ENCODE measurements around the gene GPRIN3. TPM values are rescaled to one million over a fixed set of nuclear protein-coding genes. Genes with fewer than 3 reads are reported as not detected.

Gene GPRIN3
- total and polyA plus RNA-seq, 2 donors (not counting 3 experiments of a cell fraction or from before 2014, with no cell fraction given): 0.17 to 2.2 TPM

DNA sequence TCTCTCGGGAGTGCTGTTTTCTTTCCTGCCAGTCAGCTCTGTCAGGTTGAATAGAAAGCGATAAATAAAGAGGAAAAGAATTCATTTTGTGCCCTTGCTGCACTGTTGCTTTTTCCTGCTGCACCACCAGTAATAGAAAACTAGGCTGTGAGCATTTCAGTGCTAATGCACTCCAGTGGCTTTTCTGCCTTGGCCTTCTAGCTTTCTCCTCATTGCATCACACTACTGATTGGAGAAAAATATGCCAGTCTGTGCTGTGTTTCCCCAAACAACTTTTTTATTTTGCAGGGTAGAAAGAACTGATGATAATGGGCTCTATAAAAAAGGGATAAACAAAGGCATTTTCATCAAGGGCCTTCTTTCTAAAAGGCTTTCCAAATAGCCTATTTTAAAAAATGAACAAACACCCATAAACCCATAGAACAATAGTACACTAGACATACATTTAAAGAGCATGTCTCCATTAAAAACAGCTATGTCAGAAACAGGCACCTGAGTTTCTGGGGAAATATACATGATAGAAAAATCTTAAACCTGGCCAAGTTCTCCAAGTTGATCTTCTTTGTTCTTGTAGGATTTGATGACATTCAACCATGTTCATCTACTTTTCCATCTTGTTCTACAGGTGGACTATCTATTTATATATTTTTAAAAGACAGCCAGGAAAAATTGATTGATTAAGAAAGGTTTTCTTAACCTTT is 86.3 kb downstream of the GPRIN3 start:
- no peaks in the 10 kb centered on the region for H3K79me2 ChIP-seq (ENCODE audit: control insufficient read depth, insufficient read depth, low read length)
- TF ChIP-seq POLR2AphosphoS5 (IDR thresholded peaks at IDR 0.05; ENCODE audit: insufficient read depth, low read depth, low read length) (no peak), JUN (IDR thresholded peaks at IDR 0.05; ENCODE audit: borderline replicate concordance, insufficient read depth, insufficient read length, low read depth) (no peak), MYC (IDR thresholded peaks at IDR 0.05; ENCODE audit: low read depth, low read length) (no peak), EZH2 (IDR thresholded peaks at IDR 0.05; ENCODE audit: borderline replicate concordance, low read depth, low read length, severe bottlenecking) (no peak), POLR2A (IDR thresholded peaks at IDR 0.05; ENCODE audit: low read depth, low read length) (no peak), FOS (IDR thresholded peaks at IDR 0.05; ENCODE audit: borderline replicate concordance, insufficient read depth, low read length) (no peak), GATA2 (IDR thresholded peaks at IDR 0.05; ENCODE audit: insufficient read depth, insufficient read length, low read depth, low read length) (no peak)
- TF ChIP-seq, protein P1, sequence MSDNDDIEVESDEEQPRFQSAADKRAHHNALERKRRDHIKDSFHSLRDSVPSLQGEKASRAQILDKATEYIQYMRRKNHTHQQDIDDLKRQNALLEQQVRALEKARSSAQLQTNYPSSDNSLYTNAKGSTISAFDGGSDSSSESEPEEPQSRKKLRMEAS (IDR thresholded peaks at IDR 0.05; ENCODE audit: insufficient read depth, insufficient read length): no peak
- TF ChIP-seq, protein P2, sequence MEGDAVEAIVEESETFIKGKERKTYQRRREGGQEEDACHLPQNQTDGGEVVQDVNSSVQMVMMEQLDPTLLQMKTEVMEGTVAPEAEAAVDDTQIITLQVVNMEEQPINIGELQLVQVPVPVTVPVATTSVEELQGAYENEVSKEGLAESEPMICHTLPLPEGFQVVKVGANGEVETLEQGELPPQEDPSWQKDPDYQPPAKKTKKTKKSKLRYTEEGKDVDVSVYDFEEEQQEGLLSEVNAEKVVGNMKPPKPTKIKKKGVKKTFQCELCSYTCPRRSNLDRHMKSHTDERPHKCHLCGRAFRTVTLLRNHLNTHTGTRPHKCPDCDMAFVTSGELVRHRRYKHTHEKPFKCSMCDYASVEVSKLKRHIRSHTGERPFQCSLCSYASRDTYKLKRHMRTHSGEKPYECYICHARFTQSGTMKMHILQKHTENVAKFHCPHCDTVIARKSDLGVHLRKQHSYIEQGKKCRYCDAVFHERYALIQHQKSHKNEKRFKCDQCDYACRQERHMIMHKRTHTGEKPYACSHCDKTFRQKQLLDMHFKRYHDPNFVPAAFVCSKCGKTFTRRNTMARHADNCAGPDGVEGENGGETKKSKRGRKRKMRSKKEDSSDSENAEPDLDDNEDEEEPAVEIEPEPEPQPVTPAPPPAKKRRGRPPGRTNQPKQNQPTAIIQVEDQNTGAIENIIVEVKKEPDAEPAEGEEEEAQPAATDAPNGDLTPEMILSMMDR (IDR thresholded peaks at IDR 0.05; ENCODE audit: extremely low read depth in 1 of 2, insufficient read depth in 1 of 2, low read depth in 1 of 2, low read length in 2 of 2): no peak
- peaks cover 2% of the 10 kb centered on the region for H3K4me1 ChIP-seq (ENCODE audit: control insufficient read depth, extremely low read depth, insufficient read depth, low read length)
- no peak overlapping the region for H3K9ac ChIP-seq (replicated peaks; ENCODE audit: extremely low read depth, insufficient read depth, low read length)
- no peak overlapping the region for H2AFZ ChIP-seq (ENCODE audit: low read depth, low read length)
- H3K4me3 ChIP-seq (replicated peaks in 1 of 3; ENCODE audit: insufficient read depth in 1 of 3, low read depth in 1 of 3, low read length in 3 of 3): no peak overlapping the region
- no peaks in the 10 kb centered on the region for H3K9me3 ChIP-seq (replicated peaks; ENCODE audit: control insufficient read depth, insufficient read depth, low read length)
- intact Hi-C loops (cut with micrococcal nuclease): no loop called here
- no peaks in the 10 kb centered on the region for H3K9me1 ChIP-seq (replicated peaks; ENCODE audit: control insufficient read depth, extremely low read depth, insufficient read depth, low read length)
- dilution Hi-C loops (cut with MboI; ENCODE audit: extremely low pct_ligation_motif_present, low sequenced_read_pairs): no loop called here
- POLR2A ChIA-PET: no interaction called here
- H3K4me2 ChIP-seq (ENCODE audit: insufficient read depth, low read length): no peak overlapping the region
- no peaks in the 10 kb centered on the region for H3K36me3 ChIP-seq (ENCODE audit: control insufficient read depth in 2 of 2, extremely low read depth in 1 of 2, insufficient read depth in 2 of 2, low read length in 2 of 2)
- BruUV-seq (replicated peaks): no TSS peak
- CTCF ChIA-PET: interaction anchor here (1.1 kb wide), 1 partner anchor 415 kb away, joined by 3 read pairs; no protein-coding TSS in a partner anchor
- H3K27ac ChIP-seq (ENCODE audit: insufficient read depth, low read depth, low read length): no peak overlapping the region
- FAIRE-seq (no peak), DNase-seq (ENCODE audit: low read depth, low spot score) (no peak)
- H3K27me3 ChIP-seq (ENCODE audit: control insufficient read depth in 2 of 2, insufficient read depth in 2 of 2, low read length in 2 of 2): peaks cover 4 to 8% of the 10 kb centered on the region in 2 experiments
- H4K20me1 ChIP-seq (replicated peaks; ENCODE audit: control insufficient read depth, extremely low read depth, insufficient read depth, low read length): no peaks in the 10 kb centered on the region
